Measurements from ENCODE around the gene KDM3A.

The KDM3A gene

DNA sequence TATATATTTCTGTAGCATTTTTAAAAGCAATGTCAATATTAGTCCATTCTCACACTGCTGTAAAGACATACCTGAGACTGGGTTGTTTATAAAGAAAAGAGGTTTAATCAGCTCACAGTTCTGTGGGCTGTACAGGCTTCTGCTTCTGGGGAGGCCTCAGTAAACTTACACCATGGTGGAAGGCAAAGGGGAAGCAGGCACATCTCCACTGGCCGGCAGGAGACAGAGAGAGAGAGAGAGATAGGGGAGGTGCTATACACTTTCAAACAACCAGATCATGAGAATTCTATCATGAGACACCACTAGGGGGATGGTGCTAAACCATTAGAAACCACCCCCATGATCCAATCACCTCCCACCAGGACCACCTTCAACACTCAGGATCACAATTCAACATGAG lies 79.0 kb downstream of the KDM3A start:
- DNase-seq = no peak

GRCh38 chr2:86521922-86522321 lies 80.8 kb downstream of the KDM3A start:
- DNase-seq = no peak

- DNase-seq = no peak
Observed at GRCh38 chr2:86522711-86523110, 81.5 kb downstream of the KDM3A start.

- DNase-seq = no peak
Observed at GRCh38 chr2:86523491-86523890, 82.3 kb downstream of the KDM3A start.

GRCh38 chr2:86525421-86526340 lies 84.5 kb downstream of the KDM3A start:
- no peak for DNase-seq

GRCh38 chr2:86533589-86533988 lies 92.4 kb downstream of the KDM3A start:
- DNase-seq = no peak

GRCh38 chr2:86541334-86541733 lies 100.2 kb downstream of the KDM3A start:
- no peak for DNase-seq
